Activated gamma-delta T cell (primary cell): Measurements from ENCODE around the gene KLHL29.

ENCODE experiments used
- DNase-seq: peaks from one replicate; lab custom pipeline; 2025; lab: John Stamatoyannopoulos, UW

The KLHL29 gene

GRCh38 chr2:23593752-23594459 lies 208.9 kb downstream of the KLHL29 start:
- DNase-seq = no peak

- DNase-seq = no peak
Observed at GRCh38 chr2:23594460-23594825, 209.5 kb downstream of the KLHL29 start.

DNA sequence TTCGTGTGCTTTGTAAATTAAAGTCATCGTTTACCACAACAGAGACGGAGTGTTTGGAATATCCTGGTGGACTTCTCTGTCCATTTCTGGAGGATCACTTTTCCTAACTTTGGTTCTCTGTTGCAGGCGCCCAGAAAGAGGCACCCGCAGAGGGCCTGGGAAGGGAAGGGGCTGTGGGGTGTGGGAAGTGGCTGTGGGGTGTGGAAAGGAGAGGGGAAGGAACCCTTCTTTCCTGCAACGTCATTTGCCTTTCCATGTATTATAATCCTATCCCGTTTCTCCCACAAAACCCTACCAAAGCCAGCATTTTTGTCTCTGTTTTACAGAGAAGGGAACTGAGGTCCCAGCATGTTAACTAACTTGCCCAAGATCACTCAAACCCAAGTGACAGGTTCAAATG lies 210.0 kb downstream of the KLHL29 start:
- no peak for DNase-seq

DNA sequence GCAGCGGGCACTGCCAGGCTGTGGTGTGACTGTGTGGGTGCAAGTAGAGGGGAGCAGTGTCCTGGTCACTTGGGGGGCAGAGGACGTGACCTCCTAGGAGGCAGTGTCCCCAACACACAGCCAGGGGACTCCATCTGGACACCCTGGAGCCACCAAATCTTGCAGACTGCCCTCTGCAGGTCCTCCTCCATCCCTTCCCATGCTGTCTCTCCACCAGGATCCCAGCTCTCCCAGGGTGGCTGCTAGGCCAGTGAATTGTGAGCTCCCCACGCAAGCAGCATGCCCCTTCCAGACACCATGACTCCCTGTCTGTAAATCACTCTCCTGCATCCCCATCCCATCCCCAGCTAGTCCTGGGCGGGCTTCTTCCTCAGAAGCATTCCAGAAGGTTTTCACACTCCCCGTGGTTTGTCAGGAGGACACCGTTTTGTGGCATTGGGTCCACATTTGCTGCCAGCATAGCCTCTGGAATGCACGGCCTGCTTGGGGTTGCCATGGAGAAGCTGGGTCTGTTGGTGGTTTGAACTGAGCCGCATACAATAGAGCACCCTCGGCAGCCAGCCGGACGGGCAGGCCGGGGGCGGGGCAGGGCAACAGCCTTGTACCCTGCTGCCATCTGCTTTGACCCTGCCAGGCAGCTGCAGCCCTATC lies 210.7 kb downstream of the KLHL29 start:
- DNase-seq = no peak

GRCh38 chr2:23596316-23596885 lies 211.4 kb downstream of the KLHL29 start:
- no peak for DNase-seq

DNA sequence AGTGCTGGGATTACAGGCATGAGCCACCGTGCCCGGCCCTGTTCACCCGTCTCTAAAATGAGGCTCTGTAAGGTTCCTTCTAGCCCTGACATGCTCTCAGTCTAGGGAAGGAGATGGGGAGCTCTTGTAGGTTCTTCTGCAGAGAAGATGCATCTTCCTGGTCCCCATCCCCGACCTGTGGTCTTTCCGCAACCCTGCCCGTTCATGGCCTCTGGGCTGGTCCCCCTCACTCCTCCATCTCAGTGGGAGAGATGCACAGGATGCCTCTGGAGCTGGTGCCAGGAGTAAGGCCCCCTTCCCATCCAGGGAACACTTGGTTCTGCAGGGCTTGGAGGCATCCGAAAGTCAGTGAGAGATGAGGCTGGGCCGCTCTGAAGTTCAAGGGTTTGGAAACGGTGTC lies 212.7 kb downstream of the KLHL29 start:
- no peak for DNase-seq

- no peak for DNase-seq
Observed at GRCh38 chr2:23599006-23599405, 214.0 kb downstream of the KLHL29 start.

DNA sequence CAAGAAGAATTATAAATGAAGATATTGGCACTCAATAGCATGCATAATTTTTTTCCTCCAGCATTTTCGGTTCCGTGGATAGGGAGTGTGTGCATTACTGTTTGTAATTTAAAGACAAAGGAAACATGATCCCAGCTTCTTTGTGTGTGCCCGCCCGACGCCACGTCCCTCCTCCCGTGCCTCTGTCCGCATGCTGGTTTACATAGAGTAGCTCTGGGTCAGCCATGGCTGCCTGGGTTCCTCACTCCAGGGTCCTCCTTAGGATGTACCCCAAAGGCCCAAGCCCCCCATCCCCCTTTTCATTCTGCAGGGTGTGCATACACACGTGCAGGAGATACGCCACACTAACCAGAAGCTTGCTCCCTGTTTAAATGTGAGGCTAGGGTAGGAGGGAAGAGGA lies 214.7 kb downstream of the KLHL29 start:
- no peak for DNase-seq

DNA sequence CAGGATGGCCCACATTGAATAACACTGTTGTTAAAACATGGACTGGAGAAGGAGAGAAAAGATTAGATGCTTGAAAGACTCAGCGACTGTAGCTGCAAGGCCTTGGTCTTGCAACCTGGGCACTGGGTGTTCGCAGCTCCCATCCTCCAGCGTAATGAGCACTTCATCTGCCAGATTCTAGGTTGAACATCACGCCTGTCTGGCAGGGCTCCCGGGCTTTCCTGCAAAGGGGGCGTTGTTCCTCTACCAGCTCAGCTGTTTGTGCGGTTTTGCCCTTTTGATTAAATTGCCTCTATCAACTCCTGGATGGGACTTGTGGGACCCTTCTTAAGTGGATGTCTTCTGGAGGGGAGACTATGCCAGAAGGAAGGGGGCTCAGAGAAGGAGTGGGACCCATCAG lies 215.4 kb downstream of the KLHL29 start:
- no peak for DNase-seq

DNA sequence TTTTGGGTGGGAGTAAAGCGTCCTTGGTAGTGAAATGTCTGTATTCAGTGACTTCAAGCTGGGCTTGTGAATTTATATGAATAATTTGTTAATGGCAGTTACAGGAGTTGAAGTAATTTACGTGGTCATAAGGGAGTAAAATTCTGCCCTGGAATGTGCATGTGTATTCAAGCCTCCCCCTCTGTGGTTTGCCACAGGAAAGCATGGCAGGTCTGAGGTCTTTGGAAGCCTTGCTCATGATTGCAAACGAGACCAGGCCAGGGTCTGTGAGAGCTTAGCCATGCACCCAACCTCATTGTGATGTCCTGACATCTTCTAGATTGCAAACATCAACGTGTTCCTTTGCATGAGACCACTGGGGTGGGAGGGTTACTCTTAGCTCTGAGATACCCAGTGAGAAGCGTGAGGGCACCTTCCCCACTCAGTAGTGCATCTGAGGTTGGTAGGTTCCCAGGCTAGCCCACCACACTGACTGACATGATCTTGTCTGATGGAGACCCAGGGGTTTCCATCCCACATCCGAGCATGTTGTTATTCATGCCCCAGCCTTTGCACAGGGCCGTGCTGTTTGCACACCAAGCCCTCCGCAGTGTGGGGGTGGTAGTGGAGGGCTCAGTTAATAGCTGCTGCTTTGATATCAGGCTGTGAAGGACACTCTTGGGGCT lies 216.5 kb downstream of the KLHL29 start:
- DNase-seq = no peak

- DNase-seq = no peak
Observed at GRCh38 chr2:23602116-23602515, 217.1 kb downstream of the KLHL29 start.

DNA sequence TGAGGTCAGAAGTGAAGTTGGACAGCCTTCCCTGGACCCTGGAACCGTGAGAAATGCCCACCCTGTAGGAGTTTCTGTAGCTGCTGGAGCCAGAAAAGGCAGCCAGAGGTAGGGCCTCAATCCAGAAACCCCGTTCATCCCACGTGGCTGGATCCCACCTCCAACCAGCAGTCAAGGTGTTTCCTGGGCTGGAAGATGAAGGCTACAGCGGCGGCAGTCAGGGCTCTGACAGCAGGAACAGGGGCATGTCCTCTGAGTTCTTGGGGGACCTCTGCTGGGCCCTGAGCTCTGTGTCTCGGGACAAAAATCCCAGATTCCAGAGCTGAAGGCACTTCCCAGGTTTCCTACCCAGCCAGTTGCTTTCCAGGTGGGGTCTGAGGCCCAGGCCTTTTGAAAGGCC lies 218.2 kb downstream of the KLHL29 start:
- no peak for DNase-seq

DNA sequence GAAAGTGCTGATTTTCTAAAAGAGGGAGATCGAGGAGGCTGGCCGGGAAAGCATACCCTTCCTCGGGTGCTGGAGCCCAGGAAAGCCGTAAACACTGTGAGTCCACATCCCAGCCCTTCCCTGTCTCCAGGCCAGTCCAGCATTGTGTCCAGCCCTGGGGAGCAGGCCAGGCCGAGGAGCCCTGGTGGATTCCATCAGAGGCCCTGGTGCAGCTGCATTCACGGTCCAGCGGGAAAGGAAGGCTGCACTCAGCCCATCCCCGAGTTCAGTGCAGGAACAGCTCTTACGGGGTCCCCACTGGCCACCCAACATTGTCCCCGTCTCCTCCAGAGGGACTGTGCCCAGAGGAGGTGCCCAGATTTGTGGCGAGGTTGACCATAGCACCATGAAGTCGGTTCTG lies 218.6 kb downstream of the KLHL29 start:
- DNase-seq = no peak

- DNase-seq = no peak
Observed at GRCh38 chr2:23604731-23605130, 219.8 kb downstream of the KLHL29 start.

- DNase-seq = no peak
Observed at GRCh38 chr2:23605236-23605635, 220.3 kb downstream of the KLHL29 start.

DNA sequence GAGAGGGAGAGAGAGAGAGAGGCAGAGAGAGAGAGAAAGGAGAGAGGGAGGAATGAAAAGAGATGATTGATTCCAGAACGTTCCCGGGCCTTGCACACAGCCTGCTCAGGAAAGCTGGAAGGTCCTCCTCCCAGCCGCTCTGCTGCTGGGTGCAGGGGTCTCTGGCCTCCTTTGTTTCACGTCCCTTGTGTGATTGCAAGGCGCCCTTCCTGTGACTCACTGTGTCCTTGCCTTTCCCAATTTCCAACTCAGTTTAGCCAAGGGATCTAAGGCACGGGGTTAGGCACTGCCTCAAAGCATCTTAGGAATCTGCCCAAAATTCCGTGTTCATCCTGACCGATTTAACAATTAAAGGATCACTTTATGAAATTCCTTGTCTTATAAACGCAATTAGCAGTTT lies 221.2 kb downstream of the KLHL29 start:
- no peak for DNase-seq

- DNase-seq = no peak
Observed at GRCh38 chr2:23606968-23607367, 222.0 kb downstream of the KLHL29 start.

- no peak for DNase-seq
Observed at GRCh38 chr2:23607925-23608324, 222.9 kb downstream of the KLHL29 start.

GRCh38 chr2:23609254-23609653 lies 224.3 kb downstream of the KLHL29 start:
- DNase-seq = no peak

- no peak for DNase-seq
Observed at GRCh38 chr2:23611839-23612238, 226.9 kb downstream of the KLHL29 start.

DNA sequence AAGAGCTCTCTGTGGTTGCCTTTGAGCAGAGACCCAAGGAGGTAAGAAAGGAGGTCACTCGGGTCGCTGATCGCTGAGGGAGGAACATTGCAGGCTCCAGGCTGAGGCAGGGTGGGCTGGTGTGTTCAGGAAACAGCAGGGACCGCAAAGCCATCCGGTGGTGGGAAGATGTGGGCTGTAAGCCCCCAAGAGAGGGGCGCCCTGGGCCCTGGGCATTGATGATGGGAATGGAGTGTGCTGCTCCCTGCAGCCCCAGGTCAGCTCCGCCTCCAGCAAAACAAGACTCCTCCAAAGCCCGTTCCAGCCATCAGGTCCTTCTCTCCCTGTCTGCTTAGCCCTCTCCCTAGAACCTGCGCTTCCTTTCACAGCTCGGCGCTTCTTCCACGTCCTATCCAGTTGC lies 229.7 kb downstream of the KLHL29 start:
- no peak for DNase-seq

DNA sequence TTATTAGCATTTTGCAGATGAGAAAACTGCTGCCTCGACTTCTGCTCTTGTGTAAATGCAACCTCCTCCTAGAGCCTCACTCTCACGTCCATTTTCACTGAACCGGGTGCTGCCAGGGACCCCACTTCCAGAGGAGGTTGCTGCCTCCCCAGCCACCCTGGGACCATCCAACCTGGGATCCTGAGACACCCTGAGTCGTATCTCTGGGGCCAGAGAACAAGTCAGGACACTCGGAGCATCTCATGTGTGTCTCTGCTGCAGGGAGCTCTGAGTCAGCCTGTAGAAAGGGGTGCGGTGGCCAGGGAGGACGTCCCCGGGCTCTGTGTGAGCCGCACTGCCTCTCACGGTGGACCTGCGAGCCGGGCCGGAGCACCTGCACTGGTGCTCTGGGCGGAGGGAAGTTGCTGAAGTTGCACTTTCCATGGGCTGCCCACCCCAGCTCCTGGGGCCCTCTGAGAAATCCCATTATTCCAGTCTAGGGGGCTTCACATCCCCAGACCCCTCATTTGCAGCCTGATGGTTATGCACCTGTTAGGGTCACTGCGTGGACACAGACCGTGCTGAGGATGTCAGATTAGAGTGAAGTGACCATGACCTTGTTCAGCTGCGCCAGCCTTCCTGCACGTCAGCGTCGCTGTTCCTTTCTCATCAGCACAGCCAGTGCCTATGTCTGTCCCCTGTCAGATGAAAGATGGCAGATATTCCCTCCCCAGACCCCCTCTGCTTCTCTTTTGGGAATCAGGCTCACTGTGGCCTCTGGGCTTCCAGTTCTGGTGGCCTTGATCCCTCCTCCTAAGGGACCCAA lies 230.4 kb downstream of the KLHL29 start:
- no peak for DNase-seq
